Sigmoid colon (tissue), 7 donors: ENCODE results near the gene RAB23. TPM values are rescaled to one million over a fixed set of nuclear protein-coding genes. Genes with fewer than 3 reads are reported as not detected.
A peak's percentile ranks its signal among the peaks of the same experiment; 100 is the strongest.

Experiments used
- DNase-seq: peaks from one replicate; pipeline ENCODE4 v3.0.0-alpha.2; 2019
- H3K27ac ChIP-seq, 4 donors: fragments of 200-600 bp; sonication (generic); one replicate each; pipeline ENCODE4 v1.5.1; 2016 to 2019; ENCODE audit warnings: mild to moderate bottlenecking in 1 of 4
- H3K27me3 ChIP-seq, 3 donors: fragments of 200-600 bp; sonication (generic); one replicate each; pipeline ENCODE4 v1.5.1; 2019; ENCODE audit warnings: mild to moderate bottlenecking in 1 of 3
- H3K36me3 ChIP-seq, 4 donors: fragments of 200-600 bp; sonication (generic); one replicate each; pipeline ENCODE4 v1.5.1; 2016 to 2019
- H3K4me1 ChIP-seq, 4 donors: fragments of 200-600 bp; sonication (generic); one replicate each; pipeline ENCODE4 v1.5.1; 2017 to 2019
- H3K4me3 ChIP-seq, 4 donors: fragments of 200-600 bp; sonication (generic); one replicate each; pipeline ENCODE4 v1.5.1; 2017 to 2019; ENCODE audit warnings: mild to moderate bottlenecking in 2 of 4, moderate library complexity in 1 of 4
- H3K9me3 ChIP-seq, 4 donors: fragments of 200-600 bp in 3 of 4; sonication (generic) in 3 of 4; one replicate each; pipeline versions ENCODE4 v1.5.1 to v1.6.1; 2013 to 2019
- CTCF ChIP-seq, 4 experiments: fragments of 450-650 bp in 3 of 4; fragments of 200-600 bp in 1 of 4; IDR thresholded peaks; one replicate each; pipeline ENCODE4 v1.5.1; 2016 to 2019; ENCODE audit warnings: antibody characterized with exemption in 4 of 4, mild to moderate bottlenecking in 3 of 4, moderate library complexity in 2 of 4
- EP300 ChIP-seq, 4 donors: sonication (generic); formaldehyde crosslinking; IDR thresholded peaks; one replicate each; pipeline ENCODE4 v1.6.1; 2017; ENCODE audit warnings: antibody characterized with exemption in 4 of 4
- POLR2A ChIP-seq, 2 donors: fragments of 450-650 bp; IDR thresholded peaks; one replicate each; pipeline ENCODE4 v1.6.1; 2016; ENCODE audit warnings: antibody characterized with exemption in 2 of 2, mild to moderate bottlenecking in 2 of 2, moderate library complexity in 2 of 2
- POLR2AphosphoS5 ChIP-seq, 4 donors: sonication (generic); formaldehyde crosslinking; IDR thresholded peaks; one replicate each; pipeline ENCODE4 v1.6.1; 2017; ENCODE audit warnings: antibody characterized with exemption in 4 of 4
- WGBS, 2 donors: extraction: QIAGEN DNeasy Blood & Tissue Kit; methylation state at CpG; one replicate each; pipeline ENCODE4 v1.1.7; 2013; 5-methylcytosine and 5-hydroxymethylcytosine counted together
- intact Hi-C: fragments of 100-400 bp; cut with DNase I; formaldehyde crosslinking; loops from one replicate; pipeline ENCODE4 v1.15.1; 2023
- polyA plus RNA-seq, 3 donors: library from polyadenylated mRNA; stranded (reverse); fragments of 200-250 nt; gene quantifications; one replicate each; pipeline ENCODE4 v1.2.3, GENCODE V29; 2013
- total RNA-seq, 4 donors: library from RNA; depleted of rRNA; stranded (reverse); fragments of >200 nt; gene quantifications; one replicate each; pipeline ENCODE4 v1.1.0, GENCODE V29; 2016
- donor health status: healthy with polysubstance abuse.
- donor health status: Bipolar disorder and iron deficiency.
- donor health status: healthy.

The RAB23 gene
- total and polyA plus RNA-seq, 7 donors = 3.5 to 188 (median 115) TPM

GRCh38 chr6:57193177-57193576, 28.9 kb downstream of the RAB23 start:
- DNase-seq = no peak
- H3K27me3 ChIP-seq = no peaks in the 10 kb centered on the region

GRCh38 chr6:57190140-57190539, 32.0 kb downstream of the RAB23 start:
- WGBS, 2 donors = 62 to 76% methylated on average over 2 of the region's 2 CpGs
- Histone ChIP-seq H3K27me3 (no peaks in the 10 kb centered on the region), H3K36me3 (peaks cover 0 to 85% (median 7%) of the 10 kb centered on the region in 4 donors), H3K27ac (peak overlapping the region in 3 of 4 donors; percentile 23 to 77 (median 72)), H3K4me1 (peaks cover 0 to 54% (median 16%) of the 10 kb centered on the region in 4 donors), H3K9me3 (no peaks in the 10 kb centered on the region), H3K4me3 (no peak overlapping the region)
- TF ChIP-seq POLR2AphosphoS5 (IDR thresholded peaks at IDR 0.05) (peak in 1 of 4 donors; percentile 13), EP300 (IDR thresholded peaks at IDR 0.05) (no peak), POLR2A (IDR thresholded peaks at IDR 0.05) (no peak), CTCF (IDR thresholded peaks at IDR 0.05) (peak in 3 of 4 experiments; percentile 37 to 56 (median 45))
- DNase-seq = no peak
- intact Hi-C loops = loop anchor here (5.0 kb wide), 1 partner anchor 127 kb away; the partner anchor contains the start of gene PRIM2

More at GRCh38 chr6:57193177-57193576, 28.9 kb downstream of the RAB23 start:
- intact Hi-C loops = loop anchor here (5.0 kb wide), 1 partner anchor 124 kb away; the partner anchor contains the start of gene PRIM2
- peak overlapping the region; percentile 40 to 77 (median 60) for H3K27ac ChIP-seq
- H3K4me3 ChIP-seq = no peak overlapping the region
- H3K36me3 ChIP-seq = peaks cover 0 to 55% (median 7%) of the 10 kb centered on the region in 4 donors
- no peaks in the 10 kb centered on the region for H3K9me3 ChIP-seq
- peaks cover 0 to 61% (median 22%) of the 10 kb centered on the region in 4 donors for H3K4me1 ChIP-seq
- no peak for TF ChIP-seq POLR2A (IDR thresholded peaks at IDR 0.05)
- peak in 3 of 4 donors; percentile 34 to 58 (median 54) for TF ChIP-seq POLR2AphosphoS5 (IDR thresholded peaks at IDR 0.05)
- no peak for TF ChIP-seq EP300 (IDR thresholded peaks at IDR 0.05)
- TF ChIP-seq CTCF (IDR thresholded peaks at IDR 0.05) = no peak

GRCh38 chr6:57183336-57183735, 38.8 kb downstream of the RAB23 start:
- H3K36me3 ChIP-seq = peaks cover 11 to 64% (median 17%) of the 10 kb centered on the region in 4 donors
- H3K27ac ChIP-seq = peak overlapping the region in 3 of 4 donors; percentile 92 to 99 (median 93)
- WGBS, 2 donors = 94% methylated on average over 2 of the region's 2 CpGs
- TF ChIP-seq EP300 (IDR thresholded peaks at IDR 0.05) = no peak
- no peak for TF ChIP-seq CTCF (IDR thresholded peaks at IDR 0.05)
- TF ChIP-seq POLR2A (IDR thresholded peaks at IDR 0.05) = no peak
- TF ChIP-seq POLR2AphosphoS5 (IDR thresholded peaks at IDR 0.05) = no peak
- intact Hi-C loops = no loop called here
- H3K4me1 ChIP-seq = peaks cover 0 to 58% (median 41%) of the 10 kb centered on the region in 4 donors
- no peak overlapping the region for H3K4me3 ChIP-seq
- no peak for DNase-seq
- no peaks in the 10 kb centered on the region for H3K27me3 ChIP-seq
- no peaks in the 10 kb centered on the region for H3K9me3 ChIP-seq

- peaks cover 11 to 52% (median 17%) of the 10 kb centered on the region in 4 donors for H3K36me3 ChIP-seq
- WGBS, 2 donors = 77 to 86% methylated on average over 2 of the region's 2 CpGs
- no peak overlapping the region for H3K4me3 ChIP-seq
- DNase-seq = no peak
- intact Hi-C loops = no loop called here
- H3K4me1 ChIP-seq = peaks cover 0 to 66% (median 51%) of the 10 kb centered on the region in 4 donors
- H3K9me3 ChIP-seq = no peaks in the 10 kb centered on the region
- no peaks in the 10 kb centered on the region for H3K27me3 ChIP-seq
- TF ChIP-seq POLR2AphosphoS5 (IDR thresholded peaks at IDR 0.05) = peak in 2 of 4 donors; percentile 9 to 48
- TF ChIP-seq EP300 (IDR thresholded peaks at IDR 0.05) = no peak
- H3K27ac ChIP-seq = peak overlapping the region; percentile 89 to 99 (median 92)
These were observed 40.1 kb downstream of the RAB23 start for GRCh38 chr6:57182017-57182432.

GRCh38 chr6:57180596-57180995, 41.5 kb downstream of the RAB23 start:
- H3K4me3 ChIP-seq = no peak overlapping the region
- H3K9me3 ChIP-seq = no peaks in the 10 kb centered on the region
- peak overlapping the region; percentile 89 to 99 (median 92) for H3K27ac ChIP-seq
- no peak for DNase-seq
- no peak for TF ChIP-seq EP300 (IDR thresholded peaks at IDR 0.05)
- no peak for TF ChIP-seq POLR2A (IDR thresholded peaks at IDR 0.05)
- no peak for TF ChIP-seq POLR2AphosphoS5 (IDR thresholded peaks at IDR 0.05)
- no peak for TF ChIP-seq CTCF (IDR thresholded peaks at IDR 0.05)
- peaks cover 11 to 38% (median 17%) of the 10 kb centered on the region in 4 donors for H3K36me3 ChIP-seq
- intact Hi-C loops = no loop called here
- H3K4me1 ChIP-seq = peaks cover 0 to 81% (median 66%) of the 10 kb centered on the region in 4 donors
- H3K27me3 ChIP-seq = no peaks in the 10 kb centered on the region
- WGBS, 2 donors = 83 to 91% methylated on average over 3 of the region's 3 CpGs
